ENCODE measurements around the gene VWA1. TPM values are rescaled to one million over a fixed set of nuclear protein-coding genes. Genes with fewer than 3 reads are reported as not detected.

VWA1 gene
- total RNA-seq (2021; ENCODE audit: unreplicated experiment) (858 TPM), Bru-seq, nascent RNA (percentile 89 among the genes with signal in this experiment), BruChase-seq, experiment 1, labeled RNA remaining after a 2-hour chase (percentile 94 among the genes with signal in this experiment), BruChase-seq, experiment 2, labeled RNA remaining after a 6-hour chase (percentile 98 among the genes with signal in this experiment)
- 1,549 TPM for polyA plus RNA-seq (2012; ENCODE audit: insufficient read length)
- long read RNA-seq, full-length matches to known transcripts, result 1,931 of 2,664 reads
- long read RNA-seq, partial matches to known transcripts, result 79 of 2,664 reads
- long read RNA-seq, other reads (novel, unspliced or antisense), result 654 of 2,664 reads

DNA sequence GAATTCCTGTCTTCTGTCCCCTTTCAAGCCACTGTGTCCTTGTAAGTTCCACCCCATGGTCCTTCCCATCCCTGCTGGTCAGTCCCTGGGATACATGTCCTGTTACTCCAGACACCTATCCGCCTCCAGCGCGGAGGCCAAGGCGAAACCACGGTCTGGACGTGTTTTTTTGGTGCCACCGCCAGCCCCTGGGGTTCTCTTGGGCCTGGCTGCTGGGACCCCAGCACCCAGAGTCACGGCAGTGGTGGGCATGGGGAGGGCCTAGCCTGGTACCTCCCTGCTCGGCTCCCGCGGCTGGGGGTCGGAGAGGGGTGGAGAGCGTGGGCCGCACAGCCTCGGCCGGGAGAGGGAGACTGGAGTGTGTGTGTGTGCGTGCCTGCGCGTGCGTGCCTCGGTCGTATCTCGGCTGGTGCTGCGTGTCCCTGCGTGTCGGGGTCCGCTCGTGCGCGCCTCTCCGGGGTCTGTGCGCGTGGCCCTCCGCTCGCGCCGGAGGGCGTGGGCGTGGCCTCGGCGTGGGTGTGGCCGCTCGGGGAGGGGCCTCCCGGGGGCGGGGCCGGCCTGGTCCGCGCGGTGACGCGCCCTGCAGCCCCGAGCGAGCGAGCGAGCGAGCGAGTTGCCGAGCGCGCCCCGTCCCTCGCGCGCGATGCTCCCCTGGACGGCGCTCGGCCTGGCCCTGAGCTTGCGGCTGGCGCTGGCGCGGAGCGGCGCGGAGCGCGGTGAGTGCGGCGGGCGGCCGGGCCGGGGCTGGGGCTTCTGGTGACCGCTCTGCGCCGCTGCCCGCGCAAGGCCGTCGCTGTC, at the start of gene VWA1:
Gene VWA1, plus strand, starts transcription at position 585 of the 798 bp plus-strand sequence. Its CDS starts 59 bp downstream, at position 644.
- ChIA-PET POLR2A (no interaction called here), CTCF (no interaction called here)
- Histone ChIP-seq H3K36me3 (ENCODE audit: control insufficient read depth, insufficient read depth, low read length) (peaks cover 2% of the 10 kb centered on the region; the same call in 1 of the 2 replicates), H3K4me3 (ENCODE audit: low read depth in 2 of 2, low read length in 2 of 2) (peak within 1 kb of the TSS; percentile 76 to 87), H3K27ac (ENCODE audit: low read length) (peak within 1 kb of the TSS; percentile 99), H3K4me1 (ENCODE audit: control insufficient read depth, insufficient read depth, low read length) (peaks cover 62% of the 10 kb centered on the region), H3K27me3 (ENCODE audit: control insufficient read depth, insufficient read depth, low read length) (no peaks in the 10 kb centered on the region), H3K9me3 (ENCODE audit: control insufficient read depth, insufficient read depth, low read depth, low read length) (no peaks in the 10 kb centered on the region)
- in situ Hi-C loops (cut with HindIII; ENCODE audit: low pct_unique_long_range_greater_than_20kb, low sequenced_read_pairs) (no loop called here), intact Hi-C loops (cut with micrococcal nuclease; ENCODE audit: unreplicated experiment) (loop anchor here (5.0 kb wide), 1 partner anchor 33 kb away; no protein-coding TSS in a partner anchor)
- ATAC-seq, result peak; percentile 37
- DNase-seq (ENCODE audit: low read depth, low spot score), result no peak
- no TSS peak for BruUV-seq (replicated peaks)
- TF ChIP-seq, protein P1, sequence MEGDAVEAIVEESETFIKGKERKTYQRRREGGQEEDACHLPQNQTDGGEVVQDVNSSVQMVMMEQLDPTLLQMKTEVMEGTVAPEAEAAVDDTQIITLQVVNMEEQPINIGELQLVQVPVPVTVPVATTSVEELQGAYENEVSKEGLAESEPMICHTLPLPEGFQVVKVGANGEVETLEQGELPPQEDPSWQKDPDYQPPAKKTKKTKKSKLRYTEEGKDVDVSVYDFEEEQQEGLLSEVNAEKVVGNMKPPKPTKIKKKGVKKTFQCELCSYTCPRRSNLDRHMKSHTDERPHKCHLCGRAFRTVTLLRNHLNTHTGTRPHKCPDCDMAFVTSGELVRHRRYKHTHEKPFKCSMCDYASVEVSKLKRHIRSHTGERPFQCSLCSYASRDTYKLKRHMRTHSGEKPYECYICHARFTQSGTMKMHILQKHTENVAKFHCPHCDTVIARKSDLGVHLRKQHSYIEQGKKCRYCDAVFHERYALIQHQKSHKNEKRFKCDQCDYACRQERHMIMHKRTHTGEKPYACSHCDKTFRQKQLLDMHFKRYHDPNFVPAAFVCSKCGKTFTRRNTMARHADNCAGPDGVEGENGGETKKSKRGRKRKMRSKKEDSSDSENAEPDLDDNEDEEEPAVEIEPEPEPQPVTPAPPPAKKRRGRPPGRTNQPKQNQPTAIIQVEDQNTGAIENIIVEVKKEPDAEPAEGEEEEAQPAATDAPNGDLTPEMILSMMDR (IDR thresholded peaks at IDR 0.05), result no peak
- TF ChIP-seq SIN3A (IDR thresholded peaks at IDR 0.05; ENCODE audit: borderline replicate concordance, insufficient read depth, low read depth, low read length) (peak; percentile 70; the same call in 1 of the 2 replicates), REST (IDR thresholded peaks at IDR 0.05; ENCODE audit: insufficient read depth in 1 of 2, low read depth in 2 of 2, low read length in 1 of 2) (0 out of 4 replicates have a peak, but pooled peaks of 1 of the 2 experiments have one; percentile 40)

DNA sequence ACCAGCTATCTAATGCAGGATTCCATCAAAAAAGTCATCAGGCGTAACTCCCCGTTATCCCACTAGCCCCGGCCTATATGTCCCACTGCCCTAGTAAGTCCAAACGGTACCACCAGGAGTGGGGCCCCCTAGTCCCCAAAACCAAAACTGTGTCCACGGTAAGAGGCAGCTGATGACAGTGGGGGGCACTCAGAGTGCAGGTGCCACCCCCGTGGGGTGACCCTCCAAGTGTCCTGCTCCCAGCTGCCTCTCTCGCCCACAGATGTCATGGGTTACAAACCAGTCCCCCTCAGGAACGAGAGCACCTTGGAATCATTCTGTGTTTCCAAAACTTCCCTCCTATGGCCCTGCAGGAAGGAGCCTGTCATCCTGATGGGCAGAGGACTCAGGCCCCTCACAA, 49.6 kb upstream of the VWA1 start:
- intact Hi-C loops (cut with micrococcal nuclease; ENCODE audit: unreplicated experiment), result no loop called here
- Histone ChIP-seq H3K9me3 (ENCODE audit: control insufficient read depth, insufficient read depth, low read depth, low read length) (no peaks in the 10 kb centered on the region), H3K4me3 (ENCODE audit: low read depth in 2 of 2, low read length in 2 of 2) (no peak overlapping the region), H3K36me3 (ENCODE audit: control insufficient read depth, insufficient read depth, low read length) (peaks cover 19% of the 10 kb centered on the region), H3K27ac (ENCODE audit: low read length) (no peak overlapping the region), H3K27me3 (ENCODE audit: control insufficient read depth, insufficient read depth, low read length) (no peaks in the 10 kb centered on the region), H3K4me1 (ENCODE audit: control insufficient read depth, insufficient read depth, low read length) (no peaks in the 10 kb centered on the region)
- no peak for TF ChIP-seq TCF7L2 (IDR thresholded peaks at IDR 0.05; ENCODE audit: low read depth, low read length)
- TF ChIP-seq, protein P1 (IDR thresholded peaks at IDR 0.05), result no peak
- TF ChIP-seq SIN3A (IDR thresholded peaks at IDR 0.05; ENCODE audit: borderline replicate concordance, insufficient read depth, low read depth, low read length), result no peak
- TF ChIP-seq REST (IDR thresholded peaks at IDR 0.05; ENCODE audit: insufficient read depth in 1 of 2, low read depth in 2 of 2, low read length in 1 of 2), result no peak
- TF ChIP-seq POLR2AphosphoS5 (IDR thresholded peaks at IDR 0.05; ENCODE audit: low read depth, low read length), result no peak
- no TSS peak for BruUV-seq (replicated peaks)
- ATAC-seq (no peak), DNase-seq (ENCODE audit: low read depth, low spot score) (no peak)
- ChIA-PET CTCF (no interaction called here), POLR2A (no interaction called here)
- in situ Hi-C loops (cut with HindIII; ENCODE audit: low pct_unique_long_range_greater_than_20kb, low sequenced_read_pairs), result no loop called here
